Spleen (tissue), 11 donors: Measurements from ENCODE around the gene SULT2B1. TPM values are rescaled to one million over a fixed set of nuclear protein-coding genes. Genes with fewer than 3 reads are reported as not detected.

Experiments used
- DNase-seq: peaks from one replicate; pipeline ENCODE4 v3.0.0-alpha.2; 2020
- H3K27ac ChIP-seq, 8 donors: fragments of 200-600 bp; sonication (generic) in 7 of 8; 1 replicate in 4 of 8; 2 replicates in 4 of 8; pipeline versions ENCODE4 v1.5.0 to v1.8.0; 2016 to 2021; ENCODE audit warnings: inconsistent platforms in 4 of 8, mild to moderate bottlenecking in 4 of 8, moderate library complexity in 1 of 8
- H3K27me3 ChIP-seq, 7 donors: fragments of 200-600 bp; sonication (generic) in 6 of 7; replicated peaks in 1 of 7; 1 replicate in 4 of 7; 2 replicates in 3 of 7; pipeline versions ENCODE4 v1.5.0 to v1.8.0; 2016 to 2021; ENCODE audit warnings: inconsistent platforms in 3 of 7, mild to moderate bottlenecking in 1 of 7
- H3K36me3 ChIP-seq, 6 donors: fragments of 200-600 bp; sonication (generic) in 5 of 6; 1 replicate in 4 of 6; 2 replicates in 2 of 6; pipeline versions ENCODE4 v1.5.0 to v1.8.0; 2016 to 2021; ENCODE audit warnings: inconsistent platforms in 2 of 6
- H3K4me1 ChIP-seq, 6 donors: fragments of 200-600 bp; sonication (generic) in 5 of 6; 1 replicate in 3 of 6; 2 replicates in 3 of 6; pipeline versions ENCODE4 v1.5.0 to v1.8.0; 2016 to 2021; ENCODE audit warnings: inconsistent platforms in 3 of 6
- H3K4me3 ChIP-seq, 8 donors: fragments of 200-600 bp; sonication (generic) in 7 of 8; 1 replicate in 4 of 8; 2 replicates in 4 of 8; pipeline versions ENCODE4 v1.5.0 to v1.8.0; 2016 to 2021; ENCODE audit warnings: inconsistent platforms in 4 of 8, mild to moderate bottlenecking in 4 of 8, moderate library complexity in 2 of 8
- H3K9me3 ChIP-seq, 8 donors: fragments of 200-600 bp; sonication (generic) in 7 of 8; 1 replicate in 4 of 8; 2 replicates in 4 of 8; pipeline versions ENCODE4 v1.5.0 to v1.8.0; 2016 to 2021; ENCODE audit warnings: inconsistent platforms in 4 of 8
- CTCF ChIP-seq, 11 experiments: fragments of 200-600 bp in 7 of 11; fragments of 450-650 bp in 4 of 11; sonication (generic) in 4 of 11; IDR thresholded peaks in 8 of 11; conservative IDR thresholded peaks in 3 of 11; 1 replicate in 7 of 11; 2 replicates in 4 of 11; pipeline versions ENCODE4 v1.4.0 to v1.8.0; 2016 to 2021; ENCODE audit warnings: antibody characterized with exemption in 11 of 11, inconsistent platforms in 4 of 11, mild to moderate bottlenecking in 1 of 11
- POLR2A ChIP-seq, 3 donors: fragments of 450-650 bp; IDR thresholded peaks; one replicate each; pipeline ENCODE4 v1.5.1; 2017; ENCODE audit warnings: antibody characterized with exemption in 3 of 3, mild to moderate bottlenecking in 1 of 3
- POLR2AphosphoS5 ChIP-seq, 3 donors: sonication (generic); formaldehyde crosslinking; IDR thresholded peaks; one replicate each; pipeline ENCODE4 v1.5.1; 2017; ENCODE audit warnings: antibody characterized with exemption in 3 of 3
- WGBS, 5 donors: extraction: QIAGEN DNeasy Blood & Tissue Kit in 3 of 5; methylation state at CpG; one replicate each; pipeline versions ENCODE4 v1.1.5 to v1.1.7; 2013 to 2018; 5-methylcytosine and 5-hydroxymethylcytosine counted together
- intact Hi-C: fragments of 100-400 bp; cut with DNase I; formaldehyde crosslinking; loops from one replicate; pipeline ENCODE4 v1.15.0; 2023; ENCODE audit warnings: low total_unique reads
- polyA plus RNA-seq, 3 donors: library from polyadenylated mRNA; stranded (reverse); fragments of 200-250 nt; gene quantifications; one replicate each; pipeline ENCODE4 v1.2.1, GENCODE V29; 2013
- total RNA-seq, 7 donors: library from RNA; depleted of rRNA in 3 of 7; stranded (reverse); fragments of >200 nt in 3 of 7; fragmentation: NEBNext Ultra II Directional in 4 of 7; extraction: Animal tissue kit (Norgen Biotek cat#: 25700) in 4 of 7; gene quantifications; one replicate each; pipeline versions ENCODE4 v1.1.0 to v1.2.1, GENCODE V29; 2016 to 2021
- donor health status: healthy with polysubstance abuse.
- donor health status: DM: no; HTN: no; CAD: no; lungs with moderate emphysema.
- donor health status: DM: no; HTN: no; CAD: no.
- donor health status: Bipolar disorder and iron deficiency.
- donor health status: healthy.
- donor health status: DM: no; HTN: no; CAD: no.
- donor health status: DM: yes; HTN: yes; CAD: no.

SULT2B1 gene
- total and polyA plus RNA-seq, 10 donors: 0.12 to 0.58 TPM; not detected in 8

- H3K4me3 ChIP-seq: peak overlapping the region in 5 of 8 donors; percentile 10 to 81 (median 68)
- peak overlapping the region in 3 of 8 donors; percentile 79 to 83 (median 81) for H3K27ac ChIP-seq
- TF ChIP-seq CTCF (IDR thresholded peaks at IDR 0.05 in 8 of 11, conservative IDR thresholded peaks at IDR 0.05 in 3 of 11) (peak in 1 of 11 experiments; percentile 11), POLR2A (IDR thresholded peaks at IDR 0.05) (no peak)
- no peak for DNase-seq
- H3K4me1 ChIP-seq: peaks cover 5 to 42% (median 38%) of the 10 kb centered on the region in 6 donors
- intact Hi-C loops: no loop called here
- peaks cover 0 to 51% (median 32%) of the 10 kb centered on the region in 7 donors for H3K27me3 ChIP-seq
- WGBS, 5 donors: 32 to 46% (median 38%) methylated on average over 18 to 19 of the region's 19 CpGs
- no peaks in the 10 kb centered on the region for H3K9me3 ChIP-seq
- H3K36me3 ChIP-seq: no peaks in the 10 kb centered on the region
Measured at GRCh38 chr19:48512504-48513288, 39.3 kb upstream of the SULT2B1 start.

- peak; percentile 91 for DNase-seq
- intact Hi-C loops: no loop called here
- TF ChIP-seq POLR2AphosphoS5 (IDR thresholded peaks at IDR 0.05): peak; percentile 54 to 67 (median 65)
- no peak for TF ChIP-seq CTCF (IDR thresholded peaks at IDR 0.05 in 8 of 11, conservative IDR thresholded peaks at IDR 0.05 in 3 of 11)
- no peak for TF ChIP-seq POLR2A (IDR thresholded peaks at IDR 0.05)
- Histone ChIP-seq H3K4me1 (peaks cover 5 to 42% (median 38%) of the 10 kb centered on the region in 6 donors), H3K27ac (peak overlapping the region in 7 of 8 donors; percentile 5 to 83 (median 73)), H3K27me3 (peaks cover 0 to 51% (median 32%) of the 10 kb centered on the region in 7 donors), H3K9me3 (no peaks in the 10 kb centered on the region), H3K36me3 (no peaks in the 10 kb centered on the region), H3K4me3 (peak overlapping the region; percentile 42 to 81 (median 58))
- WGBS, 5 donors: 2 to 5% (median 3%) methylated on average over 27 to 54 of the region's 54 CpGs
Measured at GRCh38 chr19:48513289-48514122, 38.5 kb upstream of the SULT2B1 start.

- WGBS, 5 donors: 44 to 56% (median 50%) methylated on average over 11 of the region's 11 CpGs
- H3K4me1 ChIP-seq: peaks cover 5 to 42% (median 38%) of the 10 kb centered on the region in 6 donors
- H3K4me3 ChIP-seq: peak overlapping the region in 5 of 8 donors; percentile 57 to 81 (median 68)
- intact Hi-C loops: no loop called here
- H3K36me3 ChIP-seq: no peaks in the 10 kb centered on the region
- no peaks in the 10 kb centered on the region for H3K9me3 ChIP-seq
- no peak for DNase-seq
- H3K27me3 ChIP-seq: peaks cover 0 to 51% (median 32%) of the 10 kb centered on the region in 7 donors
- peak overlapping the region in 1 of 8 donors; percentile 83 for H3K27ac ChIP-seq
- TF ChIP-seq POLR2AphosphoS5 (IDR thresholded peaks at IDR 0.05) (no peak), CTCF (IDR thresholded peaks at IDR 0.05 in 8 of 11, conservative IDR thresholded peaks at IDR 0.05 in 3 of 11) (no peak), POLR2A (IDR thresholded peaks at IDR 0.05) (no peak)
Measured at GRCh38 chr19:48514123-48514458, 37.9 kb upstream of the SULT2B1 start.
